ENCODE results near the gene SLC16A5.
A peak's percentile ranks its signal among the peaks of the same experiment; 100 is the strongest.
"Not testable (repeated sequence)": the region's sequence is repeated elsewhere in the genome, so short reads cannot be mapped to it uniquely, and the experiment has no call there.

SLC16A5 gene, protein sequence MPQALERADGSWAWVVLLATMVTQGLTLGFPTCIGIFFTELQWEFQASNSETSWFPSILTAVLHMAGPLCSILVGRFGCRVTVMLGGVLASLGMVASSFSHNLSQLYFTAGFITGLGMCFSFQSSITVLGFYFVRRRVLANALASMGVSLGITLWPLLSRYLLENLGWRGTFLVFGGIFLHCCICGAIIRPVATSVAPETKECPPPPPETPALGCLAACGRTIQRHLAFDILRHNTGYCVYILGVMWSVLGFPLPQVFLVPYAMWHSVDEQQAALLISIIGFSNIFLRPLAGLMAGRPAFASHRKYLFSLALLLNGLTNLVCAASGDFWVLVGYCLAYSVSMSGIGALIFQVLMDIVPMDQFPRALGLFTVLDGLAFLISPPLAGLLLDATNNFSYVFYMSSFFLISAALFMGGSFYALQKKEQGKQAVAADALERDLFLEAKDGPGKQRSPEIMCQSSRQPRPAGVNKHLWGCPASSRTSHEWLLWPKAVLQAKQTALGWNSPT

DNA sequence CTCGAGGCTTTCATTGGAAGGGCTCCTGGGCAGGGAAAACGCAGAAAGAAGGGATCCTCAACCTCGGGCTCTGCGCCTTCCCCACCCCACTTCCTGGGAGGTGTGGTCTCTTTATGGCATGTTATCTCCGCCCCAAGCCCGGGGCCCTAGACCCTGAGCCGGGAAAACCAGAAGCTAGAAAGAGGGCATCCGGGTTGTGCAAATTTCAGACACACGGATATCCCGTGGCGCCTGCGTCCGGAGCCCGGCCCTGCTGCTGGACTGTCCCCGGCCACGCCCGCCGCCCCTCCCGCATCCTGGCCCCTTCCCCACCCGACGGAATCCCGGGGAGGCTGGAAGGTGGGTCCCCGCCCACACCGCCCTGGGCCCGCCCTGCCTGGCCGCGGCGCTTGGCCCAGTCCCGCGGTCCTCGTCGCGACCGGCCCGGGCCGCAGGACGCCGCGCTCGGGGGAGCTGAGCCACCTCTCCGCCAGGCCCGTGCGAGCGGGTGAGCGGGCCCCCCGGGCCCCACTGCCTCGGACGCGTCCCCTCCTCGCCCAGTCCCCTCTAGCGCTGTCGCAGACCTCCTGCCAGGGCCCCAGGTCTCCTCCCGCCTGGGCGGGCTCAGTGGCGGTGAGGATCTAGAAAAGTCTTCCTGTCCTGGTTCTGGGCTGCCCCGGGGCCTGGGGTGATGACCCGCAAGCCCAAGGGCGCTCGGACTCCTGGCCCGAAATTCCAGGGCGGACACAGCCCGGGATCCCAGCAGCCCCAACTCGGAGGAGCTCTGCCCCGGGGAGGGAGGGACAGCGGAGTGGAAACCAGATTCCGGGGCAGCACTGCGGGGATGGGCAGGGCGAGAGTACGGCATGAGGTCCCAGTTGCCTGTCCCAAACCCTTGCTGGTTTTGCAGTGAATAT, at the start of gene SLC16A5:
Gene SLC16A5, plus strand, starts transcription at position 397 of the 896 bp plus-strand sequence. CDS start 5,683 bp downstream, outside the sequence.
- no peak for DNase-seq

DNA sequence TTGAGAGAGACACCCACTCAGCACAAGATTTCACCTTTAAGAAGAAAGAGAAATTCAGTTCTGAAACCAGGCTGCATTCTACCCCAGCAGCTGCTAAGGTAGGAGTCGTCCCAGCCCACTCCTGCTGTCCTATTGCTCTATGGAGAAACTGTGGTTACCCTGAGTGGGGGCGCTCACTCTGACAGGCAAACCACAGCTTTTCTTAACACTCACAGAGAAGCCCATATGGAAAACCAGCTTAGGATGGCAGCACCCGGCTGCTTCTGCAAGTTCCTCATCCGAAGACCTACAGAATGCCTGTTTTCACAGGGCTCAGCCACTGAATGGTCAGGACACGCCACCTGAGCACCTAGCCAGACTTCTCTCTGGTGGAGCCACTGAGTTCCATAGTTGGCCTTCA, 48.5 kb upstream of the SLC16A5 start:
- DNase-seq = no peak

DNA sequence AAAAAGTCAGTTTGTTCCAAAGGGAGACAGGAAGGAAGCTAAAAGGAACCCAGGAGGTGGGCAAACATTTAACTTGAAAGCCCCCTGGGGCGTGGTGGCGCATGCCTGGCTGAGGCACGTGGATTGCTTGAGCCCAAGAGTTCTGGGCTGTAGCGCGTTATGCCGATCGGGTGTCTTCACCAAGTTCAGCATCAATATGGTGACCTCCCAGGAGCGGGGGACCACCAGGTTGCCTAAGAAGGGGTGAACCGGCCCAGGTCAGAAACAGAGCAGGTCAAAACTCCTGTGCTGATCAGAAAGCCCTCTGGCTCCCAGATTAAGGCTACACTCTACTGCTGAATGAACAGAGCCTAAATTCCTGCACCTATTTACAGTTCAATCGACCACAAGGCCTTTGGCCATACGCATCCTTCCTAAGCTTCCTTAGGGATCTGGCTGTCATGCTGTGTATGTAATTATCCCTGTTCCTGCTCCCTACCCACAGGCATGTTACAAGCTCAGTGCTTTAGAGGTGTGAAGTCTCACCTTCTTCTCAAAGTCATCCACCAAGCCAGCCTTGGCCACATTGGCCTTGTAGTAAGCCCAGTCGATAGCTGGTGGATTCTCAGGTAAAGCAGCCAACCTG, 46.0 kb upstream of the SLC16A5 start:
- DNase-seq = no peak

DNA sequence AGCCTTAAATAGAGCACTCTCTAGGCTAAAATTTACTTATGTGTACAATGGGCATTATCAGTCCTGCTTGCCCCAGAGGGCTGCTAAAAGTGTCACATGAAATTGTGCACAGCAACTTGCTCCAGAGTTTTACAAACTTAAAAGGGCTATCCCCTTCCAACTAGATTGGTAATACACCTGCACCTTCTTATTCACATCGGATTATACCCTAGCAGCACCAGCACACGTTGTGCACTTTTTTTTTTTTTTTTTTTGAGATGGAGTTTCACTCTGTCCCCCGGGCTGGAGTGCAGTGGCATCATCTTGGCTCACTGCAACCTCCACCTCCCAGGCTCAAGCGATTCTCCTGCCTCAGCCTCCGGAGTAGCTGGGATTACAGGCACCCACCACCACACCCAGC, 44.0 kb upstream of the SLC16A5 start:
- DNase-seq = not testable (repeated sequence)

DNA sequence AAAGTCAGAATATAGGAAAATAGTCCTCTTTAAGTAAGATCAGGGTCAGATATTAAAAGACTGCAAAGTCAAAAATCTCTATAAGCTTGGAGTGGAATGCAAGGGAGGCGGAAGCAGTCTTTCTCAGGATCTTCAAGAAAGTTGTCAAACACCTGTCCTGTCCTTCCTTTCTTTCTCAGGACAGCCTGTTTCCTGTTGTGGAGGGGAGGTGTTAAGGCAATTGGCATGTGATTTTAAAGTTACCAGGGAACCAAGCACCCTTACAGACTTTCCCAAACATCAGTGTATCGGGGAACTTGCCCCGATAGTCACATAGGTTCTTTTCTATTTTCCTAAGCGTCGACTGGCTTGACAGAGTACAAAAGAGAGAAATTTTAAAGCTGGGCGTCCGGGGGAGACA, 43.0 kb upstream of the SLC16A5 start:
- DNase-seq = no peak

DNA sequence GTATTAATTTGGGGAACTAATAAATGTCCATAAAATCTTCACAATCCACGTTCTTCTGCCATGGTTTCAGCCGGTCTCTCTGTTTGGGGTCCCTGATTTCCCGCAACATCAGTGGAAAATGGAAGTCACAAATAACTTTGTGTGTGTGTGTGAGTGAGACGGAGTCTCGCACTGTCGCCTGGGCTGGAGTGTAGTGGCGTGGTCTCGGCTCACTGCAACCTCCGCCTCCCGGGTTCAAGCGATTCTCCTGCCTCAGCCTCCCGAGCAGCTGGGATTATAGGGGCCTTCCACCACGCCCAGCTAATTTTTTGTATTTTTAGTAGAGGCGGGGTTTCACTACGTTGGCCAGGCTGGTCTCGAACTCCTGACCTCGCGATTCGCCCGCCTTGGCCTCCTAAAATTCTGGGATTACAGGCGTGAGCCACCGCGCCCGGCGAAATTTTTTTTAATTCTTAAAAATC, 41.8 kb upstream of the SLC16A5 start:
- DNase-seq = not testable (repeated sequence)

GRCh38 chr17:75046407-75047289, 41.1 kb upstream of the SLC16A5 start, which contains the start of the genes ATP5PD and KCTD2:
Gene ATP5PD (minus strand): TSS chr17:75046969. CDS start chr17:75042650, 4,319 bp downstream.
Gene KCTD2 (plus strand): TSS chr17:75047225. CDS start chr17:75047251, 26 bp downstream.
- DNase-seq = peak; percentile 98

DNA sequence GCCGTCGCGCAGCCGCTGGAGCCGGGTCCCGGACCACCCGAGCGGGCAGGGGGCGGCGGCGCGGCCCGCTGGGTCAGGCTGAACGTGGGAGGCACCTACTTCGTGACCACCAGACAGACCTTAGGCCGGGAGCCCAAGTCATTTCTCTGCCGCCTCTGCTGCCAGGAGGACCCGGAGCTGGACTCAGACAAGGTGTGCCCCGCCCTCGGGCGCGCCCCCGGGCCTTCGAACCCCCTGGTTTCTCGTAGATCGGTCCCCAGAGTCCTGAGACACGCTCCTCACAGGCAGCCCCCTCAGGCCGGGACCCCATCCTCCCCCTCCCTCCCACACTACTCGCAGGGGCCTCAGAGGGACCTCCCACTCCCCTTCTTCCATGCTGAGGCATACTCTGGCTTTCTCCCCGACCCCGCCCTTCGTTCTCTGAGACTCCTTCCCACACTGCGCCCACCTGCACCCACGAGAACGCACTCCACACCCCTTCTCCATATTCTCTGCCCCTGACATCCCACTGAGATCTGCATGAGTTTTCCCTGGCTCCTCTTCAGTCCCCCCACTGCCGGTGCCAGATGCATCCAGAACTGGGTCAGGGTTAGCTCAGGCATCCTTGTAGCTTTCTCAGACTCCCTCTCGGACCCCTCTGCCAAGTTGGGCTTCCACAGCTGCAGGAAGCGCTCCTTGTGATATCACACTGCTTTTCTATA, 40.2 kb upstream of the SLC16A5 start:
- DNase-seq = no peak

DNA sequence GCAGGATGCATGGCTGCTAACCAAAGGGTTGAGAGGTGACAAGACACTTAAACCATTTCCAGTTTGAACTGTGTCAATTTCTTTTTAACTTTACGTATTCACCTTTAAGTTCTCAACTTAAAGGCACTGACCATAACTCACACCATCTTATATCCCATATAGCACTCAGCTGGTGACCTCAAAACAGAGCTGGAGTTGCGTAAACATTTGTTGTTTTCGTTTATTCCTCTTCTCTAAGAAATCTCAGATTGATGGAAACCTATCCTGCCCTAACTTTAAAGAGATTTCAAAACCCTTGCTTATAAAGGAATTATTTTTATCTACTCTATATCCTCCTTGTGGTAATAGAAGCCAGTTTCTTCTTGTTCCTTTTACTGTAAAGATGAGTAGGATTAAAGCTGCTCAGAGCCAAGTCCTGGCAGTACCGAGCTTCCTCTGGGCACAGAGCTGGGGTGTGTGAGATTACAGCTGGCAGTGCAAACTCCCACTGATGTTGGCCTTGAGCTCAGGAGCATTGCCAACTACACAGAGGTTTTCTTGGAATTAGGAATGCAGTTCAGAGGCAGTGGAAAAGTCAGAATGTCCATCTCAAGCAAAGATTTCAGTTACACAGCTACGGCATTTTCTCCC, 39.4 kb upstream of the SLC16A5 start:
- no peak for DNase-seq

DNA sequence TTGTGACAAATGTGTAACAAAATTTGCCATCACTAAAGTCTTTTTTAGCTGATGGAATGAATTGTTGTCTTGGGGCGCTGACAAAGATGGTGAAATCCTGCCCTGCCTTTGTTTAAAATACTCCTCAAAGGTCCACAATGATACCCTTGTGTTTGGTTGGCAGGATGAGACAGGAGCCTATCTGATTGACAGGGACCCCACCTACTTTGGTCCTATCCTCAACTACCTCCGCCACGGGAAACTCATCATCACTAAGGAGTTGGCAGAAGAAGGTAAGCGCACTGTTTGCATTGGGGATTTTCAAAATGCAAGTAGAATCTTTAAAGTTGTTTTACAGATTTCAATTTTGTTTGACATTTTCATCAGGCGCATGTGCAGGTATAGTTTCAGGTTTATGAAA, 38.7 kb upstream of the SLC16A5 start:
- no peak for DNase-seq

DNA sequence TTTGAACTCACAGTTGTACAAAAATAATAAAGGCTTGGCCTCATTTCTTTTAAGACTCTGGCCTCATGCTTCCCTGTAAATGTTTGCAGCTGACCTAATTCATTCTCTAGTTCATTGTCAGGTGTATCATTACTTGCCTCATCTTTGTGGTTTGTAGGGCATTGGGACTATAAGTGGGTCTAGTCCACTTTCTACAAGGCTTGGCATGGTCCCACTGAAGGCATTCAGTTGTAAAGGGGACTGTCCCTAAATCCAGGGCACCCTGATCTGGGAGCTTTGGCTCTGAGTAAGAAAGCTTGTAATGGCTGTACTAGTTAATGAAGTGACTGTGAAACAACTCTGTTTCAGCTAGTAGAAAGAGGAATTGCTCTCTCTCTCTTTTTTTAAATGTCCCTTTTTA, 38.0 kb upstream of the SLC16A5 start:
- no peak for DNase-seq

GRCh38 chr17:75051941-75052340, 35.8 kb upstream of the SLC16A5 start:
- DNase-seq = no peak

DNA sequence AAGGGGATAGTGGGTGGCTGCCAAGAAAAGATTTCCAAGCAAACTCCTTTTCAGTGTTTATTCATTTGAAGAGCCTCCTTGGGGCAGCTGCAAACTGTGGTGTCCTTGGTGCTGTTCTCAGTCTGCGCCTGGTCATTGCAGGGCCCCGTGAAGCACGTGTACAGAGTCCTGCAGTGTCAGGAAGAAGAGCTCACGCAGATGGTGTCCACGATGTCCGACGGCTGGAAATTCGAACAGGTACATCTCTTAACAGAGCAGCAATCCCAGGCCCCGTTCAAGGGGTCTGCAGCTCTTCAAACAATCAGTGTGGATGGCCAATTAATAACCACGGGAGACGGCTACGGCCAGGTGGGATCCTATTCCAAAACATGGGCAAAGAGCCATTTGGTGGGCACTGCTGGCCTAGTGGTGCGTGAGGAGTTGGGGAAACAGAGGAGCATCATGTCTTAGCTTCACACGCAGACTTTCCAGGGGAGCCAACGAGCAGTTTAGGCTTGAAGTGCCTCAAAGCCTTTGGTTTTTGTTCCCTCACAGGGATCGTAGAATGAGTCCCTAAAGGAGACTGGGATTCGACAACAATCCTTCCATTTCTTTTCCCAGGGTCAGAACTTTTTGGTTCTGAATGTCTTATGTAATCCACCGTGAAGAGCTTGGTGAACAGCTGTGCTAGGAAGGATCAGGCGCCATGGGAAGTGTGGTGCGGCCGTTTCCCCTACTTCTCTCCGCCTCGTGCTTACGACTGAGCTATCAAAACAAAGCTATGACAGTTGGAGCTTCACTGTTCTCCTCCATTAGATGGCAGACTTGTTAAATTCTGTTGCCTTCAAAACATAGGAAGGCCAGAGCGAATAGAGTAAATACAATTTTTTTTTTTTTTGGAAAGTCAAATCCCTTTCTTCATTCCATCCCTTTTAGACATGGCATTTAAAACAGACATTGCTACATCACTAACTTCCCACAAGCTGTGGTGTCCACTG, 28.1 kb upstream of the SLC16A5 start:
- DNase-seq = peak; percentile 31 to 59

DNA sequence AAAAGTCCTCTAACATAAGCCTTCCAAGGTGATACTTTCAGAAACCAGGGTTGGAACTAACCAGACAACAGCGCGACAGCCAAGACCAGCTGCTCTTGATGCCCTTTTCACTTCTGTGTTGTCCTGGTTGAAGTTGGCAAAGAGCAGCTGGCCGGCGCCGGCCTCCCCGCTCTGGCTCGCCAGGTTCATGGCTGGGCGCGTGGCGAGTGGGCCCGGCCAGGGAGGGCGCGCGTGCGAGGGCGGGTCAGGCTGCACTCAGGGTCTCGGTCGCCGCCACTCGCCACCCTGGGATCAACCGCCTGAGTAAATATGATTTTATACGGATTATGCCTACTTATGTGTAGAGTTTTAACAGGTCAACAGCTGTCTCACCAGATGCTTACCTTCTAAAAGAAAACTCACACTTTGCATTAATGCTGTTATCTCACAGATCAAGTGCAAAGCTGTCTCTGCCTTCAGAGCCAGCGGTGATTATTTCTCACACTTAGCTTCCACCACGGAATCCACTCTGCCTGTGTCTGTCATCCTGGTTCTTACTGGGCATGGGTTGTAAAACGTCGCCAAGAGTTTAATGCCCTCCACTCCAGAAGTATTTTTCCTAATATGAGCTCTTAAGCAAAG, 27.2 kb upstream of the SLC16A5 start:
- DNase-seq = peak in 1 of 2 experiments; percentile 39

- no peak for DNase-seq
Measured at GRCh38 chr17:75061055-75061438, 26.7 kb upstream of the SLC16A5 start.

DNA sequence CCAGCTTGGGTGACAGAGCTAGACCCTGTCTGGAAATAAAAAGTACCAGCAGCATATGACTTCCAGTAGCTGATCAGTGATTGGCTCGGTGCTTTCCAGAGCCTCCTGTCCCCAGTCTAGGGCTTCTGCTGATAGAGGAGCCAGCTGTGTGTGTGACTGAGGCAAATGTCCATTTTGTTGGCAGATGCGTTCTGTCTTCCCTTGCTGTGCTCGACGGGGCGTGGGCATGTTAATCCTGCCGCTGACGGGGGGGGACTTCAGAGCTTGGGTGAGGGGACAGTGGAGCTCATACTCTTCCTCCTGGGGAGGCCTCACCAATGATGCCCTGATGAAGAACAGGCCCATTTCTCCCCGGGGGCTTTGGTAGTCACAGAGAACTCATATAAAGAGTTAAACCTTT, 26.1 kb upstream of the SLC16A5 start:
- DNase-seq = no peak

GRCh38 chr17:75063201-75063600, 24.6 kb upstream of the SLC16A5 start:
- no peak for DNase-seq

- DNase-seq = no peak
Measured at GRCh38 chr17:75063626-75064025, 24.1 kb upstream of the SLC16A5 start.

DNA sequence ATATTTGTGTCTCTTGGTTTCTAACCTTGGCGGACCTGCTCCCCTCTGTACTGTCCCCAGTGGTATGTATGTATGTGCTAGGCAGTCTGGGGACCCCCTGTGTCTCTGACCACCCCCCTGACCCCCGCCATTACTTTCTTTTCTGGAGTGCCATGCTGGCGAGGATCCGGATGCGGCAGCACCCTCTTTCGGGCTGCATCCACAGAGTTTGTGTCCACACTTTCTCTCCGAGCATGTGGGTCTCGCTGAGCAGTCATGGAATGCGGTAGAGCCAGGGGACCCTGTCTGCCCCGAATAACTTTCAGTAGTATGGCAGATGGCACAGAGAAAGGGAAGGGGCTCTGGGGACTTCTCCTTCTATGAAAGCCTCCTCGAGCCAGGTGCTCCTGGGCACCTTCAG, 23.7 kb upstream of the SLC16A5 start:
- DNase-seq = no peak
